SK-N-MC (cell line): ENCODE data around the gene TMEM141.

ENCODE experiments used
- EZH2 ChIP-seq: fragments of 200-600 bp; sonication (generic); IDR thresholded peaks from one replicate; pipeline ENCODE4 v1.6.1; 2017; ENCODE audit warnings: antibody characterized with exemption
- FOXP2 ChIP-seq: optimal IDR thresholded peaks from 2 replicates; pipeline ENCODE3; 2011; ENCODE audit warnings: mild to moderate bottlenecking, moderate library complexity; ENCODE audit not compliant: insufficient read depth; ENCODE audit errors: extremely low read length, control extremely low read depth
- POLR2AphosphoS5 ChIP-seq: IDR thresholded peaks from 2 replicates; pipeline ENCODE4 v1.6.1; 2012; ENCODE audit warnings: mild to moderate bottlenecking, low read depth, low read length, borderline replicate concordance

DNA sequence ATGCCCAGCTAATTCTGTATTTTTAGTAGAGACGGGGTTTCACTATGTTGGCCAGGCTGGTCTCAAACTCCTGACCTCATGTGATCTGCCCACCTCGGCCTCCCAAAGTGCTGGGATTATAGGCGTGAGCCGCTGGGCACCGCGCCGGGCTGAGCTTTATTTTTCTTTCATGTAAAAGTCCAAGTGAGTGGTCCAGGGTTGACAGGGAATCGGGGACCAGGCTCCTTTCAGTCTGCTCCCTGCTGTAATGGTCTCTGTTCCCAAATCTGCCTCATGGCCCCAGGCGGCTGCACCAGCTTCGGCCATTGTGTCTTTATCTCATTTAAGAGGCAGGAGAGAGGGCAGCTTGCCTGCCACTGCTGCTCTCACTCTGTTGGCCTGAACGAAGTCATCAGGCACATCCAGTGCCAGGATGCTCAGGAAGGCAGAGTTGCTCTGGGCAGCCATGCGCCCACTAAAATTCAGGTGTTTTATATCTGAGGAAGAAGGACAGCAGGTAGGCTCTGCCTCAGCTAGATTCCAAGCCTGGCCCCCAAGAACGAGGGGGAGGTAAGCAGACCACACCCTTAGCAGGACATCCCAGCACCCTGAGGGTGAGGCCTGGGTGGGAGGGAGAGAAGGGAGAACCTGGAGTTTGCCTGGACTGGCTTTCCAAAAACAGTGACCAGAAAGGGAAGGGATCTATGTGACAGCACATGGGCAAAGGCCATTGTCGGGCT is 3.3 kb downstream of the TMEM141 start:
- TF ChIP-seq POLR2AphosphoS5 (0 out of 2 replicates have a peak, but pooled peaks have one; percentile 25), EZH2 (no peak), FOXP2 (no peak)
